HG02798 (cell line): ENCODE results near the gene PLEKHG4B.
"Not testable (repeated sequence)": the region's sequence is repeated elsewhere in the genome, so short reads cannot be mapped to it uniquely, and the experiment has no call there.

Experiments
- ATAC-seq: cut with Tn5 transposase; IDR thresholded peaks from one replicate; pipeline ENCODE4 v1.9.1; 2021; ENCODE audit warnings: mild to moderate bottlenecking; ENCODE audit not compliant: unreplicated experiment, poor library complexity

Gene PLEKHG4B

GRCh38 chr5:216076-216475 lies 124.1 kb downstream of the PLEKHG4B start:
- ATAC-seq: not testable (repeated sequence)

GRCh38 chr5:217494-218456 lies 125.8 kb downstream of the PLEKHG4B start, which contains the start of the genes CCDC127 and SDHA:
CCDC127 (minus strand) TSS chr5:218153; CDS start chr5:216849, 1,304 bp downstream.
SDHA (plus strand) TSS chr5:218320; CDS start chr5:218356, 36 bp downstream.
- ATAC-seq: peak; percentile 90

- peak; percentile 27 for ATAC-seq
These were observed 126.7 kb downstream of the PLEKHG4B start for GRCh38 chr5:218457-219291.

- no peak for ATAC-seq
These were observed 127.5 kb downstream of the PLEKHG4B start for GRCh38 chr5:219460-219863.

- no peak for ATAC-seq
These were observed 128.0 kb downstream of the PLEKHG4B start for GRCh38 chr5:219991-220390.

GRCh38 chr5:222951-223715 lies 131.2 kb downstream of the PLEKHG4B start:
- not testable (repeated sequence) for ATAC-seq

- ATAC-seq: no peak
These were observed 131.8 kb downstream of the PLEKHG4B start for GRCh38 chr5:223791-224190.

- ATAC-seq: no peak
These were observed 133.4 kb downstream of the PLEKHG4B start for GRCh38 chr5:225334-225733.

- ATAC-seq: not testable (repeated sequence)
These were observed 135.4 kb downstream of the PLEKHG4B start for GRCh38 chr5:227375-227774.

- ATAC-seq: no peak
These were observed 136.9 kb downstream of the PLEKHG4B start for GRCh38 chr5:228886-229285.

- no peak for ATAC-seq
These were observed 138.7 kb downstream of the PLEKHG4B start for GRCh38 chr5:230711-231110.

GRCh38 chr5:231661-232060 lies 139.7 kb downstream of the PLEKHG4B start:
- ATAC-seq: no peak

- not testable (repeated sequence) for ATAC-seq
These were observed 141.5 kb downstream of the PLEKHG4B start for GRCh38 chr5:233426-233825.

GRCh38 chr5:234450-234849 lies 142.5 kb downstream of the PLEKHG4B start:
- no peak for ATAC-seq

GRCh38 chr5:235527-235926 lies 143.6 kb downstream of the PLEKHG4B start:
- not testable (repeated sequence) for ATAC-seq

GRCh38 chr5:237931-238330 lies 146.0 kb downstream of the PLEKHG4B start:
- not testable (repeated sequence) for ATAC-seq
